NCI-H226 (cell line): ENCODE results near the gene MAML3.

Experiments
- DNase-seq: peaks from one replicate; pipeline ENCODE4 v3.0.0-alpha.2; 2015

MAML3 gene

DNA sequence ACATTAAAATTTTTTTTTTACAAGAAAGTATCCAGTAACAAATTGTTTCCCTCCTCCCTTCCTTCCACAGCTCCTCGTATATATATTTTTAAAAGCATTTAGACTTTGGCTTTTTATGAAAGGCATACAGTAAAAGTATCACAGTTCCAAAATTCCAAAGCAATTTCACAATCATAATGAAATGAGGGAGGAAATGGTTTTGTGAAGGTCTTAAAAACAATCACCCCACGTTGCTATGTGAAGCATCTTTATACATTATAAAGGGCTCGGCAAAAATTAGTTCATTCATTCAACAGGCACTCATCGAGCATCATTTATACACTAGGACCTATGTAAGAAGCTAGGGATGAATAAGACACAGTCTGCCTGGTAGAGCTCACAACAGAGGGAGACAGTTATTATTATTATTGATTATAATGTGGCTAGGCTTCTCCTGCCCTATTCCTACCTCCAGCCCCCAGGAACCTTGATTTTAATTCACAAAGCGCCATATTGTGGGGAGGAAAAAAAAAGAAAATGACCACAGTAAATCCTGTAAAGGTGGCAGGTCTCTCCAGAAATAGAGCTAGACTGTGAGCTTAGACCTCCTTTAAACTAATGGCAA is 239.9 kb downstream of the MAML3 start:
- DNase-seq, result no peak

DNA sequence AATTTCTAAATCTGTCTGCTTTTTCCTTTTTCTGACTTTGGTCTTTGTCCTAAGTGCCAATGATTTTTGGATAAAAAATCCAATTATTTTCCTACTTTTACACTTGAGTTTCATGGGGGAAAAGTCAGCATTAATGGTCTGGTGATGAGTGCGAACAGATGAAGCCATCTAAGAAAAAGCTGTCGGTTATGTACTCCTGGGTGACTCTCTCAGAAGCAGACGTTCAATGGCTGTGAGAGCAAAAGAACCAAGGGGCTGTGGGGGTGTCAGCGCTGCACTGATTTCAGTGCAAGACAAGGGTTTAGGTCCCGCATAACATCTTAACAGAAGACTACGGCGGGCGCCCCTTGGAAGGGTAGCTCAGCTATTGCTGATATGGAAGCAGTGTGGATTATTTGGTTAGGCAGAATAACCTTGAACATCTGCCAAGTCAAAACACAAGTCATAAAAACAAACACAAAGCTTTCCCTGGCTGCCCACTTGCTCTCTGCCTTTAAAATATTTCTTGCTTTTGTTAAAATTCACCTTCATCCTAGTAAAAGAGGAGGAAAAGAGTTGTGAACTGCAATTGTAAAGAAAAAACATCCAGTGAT is 240.5 kb downstream of the MAML3 start:
- DNase-seq, result no peak

GRCh38 chr4:139912445-139912844 is 241.5 kb downstream of the MAML3 start:
- DNase-seq, result no peak

DNA sequence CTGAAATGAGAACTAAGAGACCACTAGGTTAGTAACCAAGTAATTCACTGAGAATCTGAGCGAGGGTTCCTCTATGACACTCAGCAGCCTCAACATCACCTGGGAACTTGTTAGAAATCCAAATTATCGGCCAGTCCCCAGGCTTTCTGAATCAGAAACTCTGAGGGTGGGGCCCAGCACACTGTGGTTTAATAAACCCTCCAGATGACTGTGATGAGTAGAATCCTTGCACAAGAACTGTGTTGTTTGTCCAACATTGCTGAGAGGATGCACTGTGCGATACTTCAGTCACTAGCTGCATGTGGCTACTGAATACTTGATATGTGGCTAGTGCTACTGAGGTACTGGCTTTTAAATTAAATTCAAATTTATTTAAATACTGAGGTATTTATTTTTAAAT is 243.9 kb downstream of the MAML3 start:
- no peak for DNase-seq

GRCh38 chr4:139908636-139909437 is 245.1 kb downstream of the MAML3 start:
- DNase-seq, result no peak

- no peak for DNase-seq
Observed at GRCh38 chr4:139907001-139907809, 246.8 kb downstream of the MAML3 start.

DNA sequence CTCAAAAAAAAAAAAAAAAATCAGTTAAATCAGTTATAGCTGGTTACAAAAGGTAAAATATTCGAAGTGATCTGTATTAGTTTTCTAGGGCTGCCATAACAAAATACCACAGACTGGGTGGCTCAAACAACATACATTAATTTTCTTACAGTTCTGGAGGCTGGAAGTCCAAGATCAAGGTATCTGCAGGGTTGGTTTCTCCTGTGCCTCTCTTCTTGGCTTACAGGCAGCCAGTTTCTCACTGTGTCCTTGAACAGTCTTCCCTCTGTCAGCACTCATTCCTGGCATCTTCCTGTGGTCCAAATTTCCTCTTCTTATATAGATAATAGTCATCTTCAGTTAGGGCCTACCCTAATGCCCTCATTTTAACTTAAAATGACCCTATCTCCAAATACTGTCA is 248.5 kb downstream of the MAML3 start:
- no peak for DNase-seq

DNA sequence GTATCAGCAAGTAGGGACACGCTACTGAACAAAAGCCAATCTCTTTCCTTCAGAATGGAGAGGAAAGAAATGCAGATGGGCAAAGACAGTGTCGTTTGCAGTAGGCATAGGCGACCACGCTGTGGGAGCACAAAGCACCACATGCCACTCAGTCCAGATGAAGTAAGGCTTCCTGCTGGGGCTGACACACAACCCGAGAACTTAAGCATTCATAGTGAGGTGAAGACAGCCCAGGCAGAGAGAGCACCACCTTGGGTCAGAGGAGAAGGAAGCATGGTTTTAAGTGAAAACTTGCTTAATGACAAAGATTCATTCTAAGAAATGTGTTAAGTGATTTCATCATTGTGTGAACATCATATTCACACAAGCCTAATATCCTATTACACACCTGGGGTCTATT is 249.6 kb downstream of the MAML3 start:
- DNase-seq, result no peak

DNA sequence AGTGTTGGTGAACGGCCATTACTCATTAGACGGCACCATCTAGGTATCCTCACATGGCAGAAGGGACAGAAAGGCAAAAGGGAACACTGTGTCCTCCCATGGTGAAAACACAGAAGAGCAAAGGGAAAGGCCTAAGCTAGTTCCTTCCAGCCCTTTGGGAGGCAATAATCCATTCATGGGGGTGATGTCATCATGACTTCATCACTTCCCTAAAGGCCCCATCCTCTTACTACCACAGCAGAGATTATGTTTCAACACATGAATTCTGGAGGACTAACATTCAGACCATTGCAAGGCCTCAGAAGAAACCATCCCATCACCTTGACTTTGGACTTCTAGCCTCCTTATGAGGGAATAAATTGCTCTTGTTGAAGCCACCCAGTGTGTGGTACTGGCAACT is 250.1 kb downstream of the MAML3 start:
- no peak for DNase-seq

GRCh38 chr4:139902321-139903320 is 251.4 kb downstream of the MAML3 start:
- no peak for DNase-seq

DNA sequence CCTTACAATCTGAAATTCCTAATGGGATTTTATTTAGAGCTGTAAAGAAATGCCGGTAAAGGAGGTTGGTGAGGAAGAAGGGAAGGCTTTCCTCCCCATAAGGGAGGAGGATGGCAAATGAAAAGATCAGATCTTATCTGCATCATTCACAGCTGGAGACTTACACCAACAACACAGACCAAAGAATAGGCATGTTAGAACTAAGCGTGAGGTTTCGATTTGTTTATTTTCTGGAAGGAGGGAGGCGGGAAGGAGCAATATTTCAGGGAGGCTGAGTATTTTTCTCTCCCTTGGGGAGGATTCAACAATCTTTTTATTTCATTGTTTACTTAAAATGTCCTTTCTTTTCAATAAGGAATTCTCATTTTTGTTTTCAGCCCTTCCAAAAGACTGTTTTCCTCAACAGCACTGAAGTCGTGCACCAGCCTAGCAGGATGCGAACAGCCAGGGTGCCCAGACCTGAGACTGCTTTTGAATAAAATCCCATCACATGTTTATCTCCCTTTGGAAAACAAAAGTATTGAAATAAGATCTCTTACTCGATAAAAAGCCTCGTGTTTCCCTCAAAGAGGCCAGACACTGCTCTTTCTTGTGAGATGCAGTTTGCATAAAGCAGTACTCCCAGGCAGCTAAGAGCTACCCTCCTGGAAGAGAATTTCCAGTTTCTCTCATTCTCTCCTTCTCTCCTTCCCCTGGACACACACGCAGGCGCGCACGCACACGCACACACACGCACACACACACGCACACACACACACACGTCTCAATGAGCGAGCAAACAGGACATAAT is 252.3 kb downstream of the MAML3 start:
- no peak for DNase-seq

- no peak for DNase-seq
Observed at GRCh38 chr4:139900964-139901376, 253.0 kb downstream of the MAML3 start.

DNA sequence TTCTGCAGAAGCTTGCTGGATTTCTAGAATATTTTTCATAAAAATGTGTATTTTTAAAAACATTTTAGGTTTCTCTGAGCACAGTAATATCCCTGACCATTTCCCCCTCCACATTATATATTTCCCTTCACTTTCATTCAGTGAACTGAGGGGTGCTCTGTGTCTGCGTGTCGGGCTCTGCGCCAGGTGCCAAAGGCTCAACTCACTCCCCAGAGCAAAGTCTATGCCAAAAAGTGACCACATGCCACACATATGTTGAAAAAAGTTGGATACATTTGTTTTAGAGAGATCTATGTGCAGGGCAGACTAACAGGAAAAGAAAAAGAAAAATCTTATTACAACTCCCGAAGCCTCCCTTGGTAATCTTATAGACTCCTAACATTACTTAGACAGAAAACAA is 254.6 kb downstream of the MAML3 start:
- DNase-seq, result no peak

DNA sequence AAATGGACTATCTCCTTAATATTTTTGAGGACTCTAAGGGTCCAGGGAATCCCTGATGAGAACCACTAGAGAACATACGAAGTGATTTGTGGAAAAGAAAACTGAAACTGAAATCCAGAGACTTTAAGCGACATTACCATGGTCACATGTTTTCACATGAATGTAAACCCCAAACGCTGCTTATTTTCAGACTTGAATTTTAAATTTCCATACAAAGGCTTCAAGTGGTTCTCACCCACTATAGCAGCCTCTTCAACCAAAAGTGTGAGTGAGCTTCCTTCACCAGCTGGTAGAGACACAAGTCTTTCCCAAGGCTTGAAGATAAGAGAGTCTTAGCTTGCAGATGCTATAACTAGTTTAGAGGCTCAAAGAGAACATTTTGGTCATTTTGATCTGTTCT is 255.7 kb downstream of the MAML3 start:
- no peak for DNase-seq

GRCh38 chr4:139896091-139896604 is 257.8 kb downstream of the MAML3 start:
- no peak for DNase-seq

- no peak for DNase-seq
Observed at GRCh38 chr4:139893801-139894200, 260.2 kb downstream of the MAML3 start.

- DNase-seq, result no peak
Observed at GRCh38 chr4:139892973-139893736, 260.8 kb downstream of the MAML3 start.

GRCh38 chr4:139890816-139891215 is 263.2 kb downstream of the MAML3 start:
- no peak for DNase-seq

DNA sequence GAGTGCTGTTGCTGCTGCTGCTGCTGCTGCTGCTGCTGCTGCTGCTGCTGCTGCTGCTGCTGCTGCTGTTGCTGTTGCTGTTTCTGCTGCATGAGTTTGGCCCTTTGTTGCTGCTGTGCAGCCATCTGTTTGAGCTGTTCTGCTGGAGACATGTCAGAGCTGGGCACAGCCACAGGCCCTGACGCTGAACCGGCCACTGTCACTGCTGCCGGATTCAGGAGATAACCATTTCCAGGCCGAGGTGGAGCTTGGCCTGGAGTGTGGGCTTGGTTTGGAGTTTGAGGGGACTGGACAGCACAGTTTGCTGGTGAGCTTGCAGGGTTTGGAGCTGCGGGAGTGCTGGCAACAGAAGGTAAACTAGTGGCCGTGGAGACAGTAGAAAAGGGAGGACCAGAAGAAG is 264.1 kb downstream of the MAML3 start:
- no peak for DNase-seq

DNA sequence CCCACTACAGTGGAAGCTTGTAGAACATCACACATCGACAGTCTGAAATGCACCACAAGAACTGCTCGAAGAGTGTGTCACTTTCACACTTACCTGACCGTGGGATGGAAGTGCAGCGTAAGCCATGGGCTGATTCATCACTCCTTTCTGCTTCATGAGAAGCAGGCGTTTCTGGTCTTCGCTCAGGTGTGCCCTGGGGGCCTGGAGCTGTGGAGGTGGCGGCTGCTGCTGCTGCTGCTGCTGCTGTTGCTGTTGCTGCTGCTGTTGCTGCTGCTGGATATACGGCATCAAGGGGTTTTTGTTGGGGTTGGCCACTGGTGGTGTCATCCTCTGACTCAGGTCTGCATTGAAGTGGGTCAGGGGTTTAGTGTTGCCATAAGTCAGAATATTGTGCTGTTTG is 264.7 kb downstream of the MAML3 start:
- DNase-seq, result no peak
